Lower lobe of right lung (tissue), 2 donors: ENCODE measurements around the gene GINS1. TPM values are rescaled to one million over a fixed set of nuclear protein-coding genes. Genes with fewer than 3 reads are reported as not detected.
"Not testable (repeated sequence)": the region's sequence is repeated elsewhere in the genome, so short reads cannot be mapped to it uniquely, and the experiment has no call there.

Experiments used
- ATAC-seq, 2 donors: fragments of 200-7000 bp; cut with Tn5 transposase; one replicate each; pipeline ENCODE4 v1.9.1; 2020 to 2022; ENCODE audit warnings: mild to moderate bottlenecking in 2 of 2, moderate library complexity in 2 of 2
- DNase-seq: peaks from one replicate; pipeline ENCODE4 v3.0.0-alpha.2; 2020
- H3K27ac ChIP-seq: fragments of 200-600 bp; one replicate; pipeline ENCODE4 v1.8.0; 2022
- H3K27me3 ChIP-seq: fragments of 200-600 bp; one replicate; pipeline ENCODE4 v1.8.0; 2022; ENCODE audit warnings: low read depth
- H3K36me3 ChIP-seq: fragments of 200-600 bp; one replicate; pipeline ENCODE4 v1.8.0; 2022; ENCODE audit warnings: mild to moderate bottlenecking
- H3K4me1 ChIP-seq: fragments of 200-600 bp; one replicate; pipeline ENCODE4 v1.8.0; 2022
- H3K4me3 ChIP-seq: fragments of 200-600 bp; one replicate; pipeline ENCODE4 v1.8.0; 2022; ENCODE audit warnings: mild to moderate bottlenecking
- H3K9me3 ChIP-seq: fragments of 200-600 bp; one replicate; pipeline ENCODE4 v1.8.0; 2022
- CTCF ChIP-seq: fragments of 200-600 bp; IDR thresholded peaks from one replicate; pipeline ENCODE4 v1.8.0; 2022; ENCODE audit warnings: antibody characterized with exemption, mild to moderate bottlenecking
- intact Hi-C: fragments of 100-400 bp; cut with DNase I; formaldehyde crosslinking; loops from one replicate; pipeline ENCODE4 v1.11.0; 2022
- total RNA-seq: library from RNA; stranded (reverse); fragmentation: NEBNext Ultra II Directional; extraction: Animal tissue kit (Norgen Biotek cat#: 25700); gene quantifications from one replicate; pipeline ENCODE4 v1.2.1, GENCODE V29; 2021
- donor health status: DM: no; HTN: yes; CAD: no; lungs with severe emphysema.

GINS1 gene
- total RNA-seq, 1 donor from 2014 or later: 0.92 TPM

GRCh38 chr20:25470045-25470444, 62.6 kb downstream of the GINS1 start:
- Histone ChIP-seq H3K27me3 (no peaks in the 10 kb centered on the region), H3K4me3 (no peak overlapping the region), H3K27ac (no peak overlapping the region), H3K36me3 (peaks cover 30% of the 10 kb centered on the region), H3K9me3 (no peaks in the 10 kb centered on the region), H3K4me1 (no peaks in the 10 kb centered on the region)
- no peak for DNase-seq
- intact Hi-C loops: no loop called here
- TF ChIP-seq CTCF: no peak
- no peak for ATAC-seq

GRCh38 chr20:25471020-25471419, 63.5 kb downstream of the GINS1 start:
- no peaks in the 10 kb centered on the region for H3K4me1 ChIP-seq
- H3K27me3 ChIP-seq: no peaks in the 10 kb centered on the region
- ATAC-seq: no peak

GRCh38 chr20:25473297-25473696, 65.8 kb downstream of the GINS1 start:
- ATAC-seq, H3K9me3 ChIP-seq, H3K27ac ChIP-seq, H3K4me1 ChIP-seq, intact Hi-C loops, H3K4me3 ChIP-seq, H3K27me3 ChIP-seq, DNase-seq: not testable (repeated sequence)
- peaks cover 12% of the 10 kb centered on the region for H3K36me3 ChIP-seq

More at GRCh38 chr20:25471020-25471419, 63.5 kb downstream of the GINS1 start:
- Histone ChIP-seq H3K9me3 (no peaks in the 10 kb centered on the region), H3K27ac (no peak overlapping the region), H3K4me3 (no peak overlapping the region), H3K36me3 (peaks cover 24% of the 10 kb centered on the region)
- intact Hi-C loops: no loop called here
- DNase-seq: no peak
- TF ChIP-seq CTCF: no peak

GRCh38 chr20:25476106-25477013, 68.9 kb downstream of the GINS1 start:
- DNase-seq: no peak
- TF ChIP-seq CTCF: no peak
- no peak overlapping the region for H3K4me3 ChIP-seq
- intact Hi-C loops: no loop called here
- no peaks in the 10 kb centered on the region for H3K9me3 ChIP-seq
- H3K4me1 ChIP-seq: no peaks in the 10 kb centered on the region
- ATAC-seq: peak; percentile 15 to 23
- peaks cover 21% of the 10 kb centered on the region for H3K36me3 ChIP-seq
- H3K27ac ChIP-seq: no peak overlapping the region
- no peaks in the 10 kb centered on the region for H3K27me3 ChIP-seq

- H3K27ac ChIP-seq: no peak overlapping the region
- intact Hi-C loops: no loop called here
- TF ChIP-seq CTCF: no peak
- H3K36me3 ChIP-seq: peaks cover 21% of the 10 kb centered on the region
- ATAC-seq: no peak
- DNase-seq: no peak
- no peaks in the 10 kb centered on the region for H3K4me1 ChIP-seq
- no peaks in the 10 kb centered on the region for H3K27me3 ChIP-seq
- no peak overlapping the region for H3K4me3 ChIP-seq
- H3K9me3 ChIP-seq: no peaks in the 10 kb centered on the region
Measured at GRCh38 chr20:25477014-25477882, 69.8 kb downstream of the GINS1 start.
